ENCODE data around the gene FRMPD4.

DNA sequence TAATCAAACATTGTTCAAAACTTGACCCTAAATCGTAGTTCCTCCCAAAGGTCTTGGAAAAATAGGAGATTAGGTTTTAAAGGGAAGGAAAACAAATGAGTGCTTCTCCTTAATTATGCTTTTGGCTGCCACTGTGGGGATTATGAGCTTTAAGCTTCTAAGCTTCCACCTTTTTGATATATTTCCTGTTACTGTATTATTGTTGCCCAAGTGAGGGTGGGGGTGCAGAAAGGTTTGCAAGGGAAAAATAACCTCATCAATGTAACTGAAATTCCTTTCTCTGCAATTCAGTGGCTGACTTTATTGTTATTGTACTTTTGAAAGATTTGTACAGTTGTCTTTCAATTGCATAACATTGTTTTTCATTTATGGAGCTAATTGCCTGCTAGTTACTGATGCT, 285.1 kb downstream of the FRMPD4 start:
- TF ChIP-seq, protein P1, sequence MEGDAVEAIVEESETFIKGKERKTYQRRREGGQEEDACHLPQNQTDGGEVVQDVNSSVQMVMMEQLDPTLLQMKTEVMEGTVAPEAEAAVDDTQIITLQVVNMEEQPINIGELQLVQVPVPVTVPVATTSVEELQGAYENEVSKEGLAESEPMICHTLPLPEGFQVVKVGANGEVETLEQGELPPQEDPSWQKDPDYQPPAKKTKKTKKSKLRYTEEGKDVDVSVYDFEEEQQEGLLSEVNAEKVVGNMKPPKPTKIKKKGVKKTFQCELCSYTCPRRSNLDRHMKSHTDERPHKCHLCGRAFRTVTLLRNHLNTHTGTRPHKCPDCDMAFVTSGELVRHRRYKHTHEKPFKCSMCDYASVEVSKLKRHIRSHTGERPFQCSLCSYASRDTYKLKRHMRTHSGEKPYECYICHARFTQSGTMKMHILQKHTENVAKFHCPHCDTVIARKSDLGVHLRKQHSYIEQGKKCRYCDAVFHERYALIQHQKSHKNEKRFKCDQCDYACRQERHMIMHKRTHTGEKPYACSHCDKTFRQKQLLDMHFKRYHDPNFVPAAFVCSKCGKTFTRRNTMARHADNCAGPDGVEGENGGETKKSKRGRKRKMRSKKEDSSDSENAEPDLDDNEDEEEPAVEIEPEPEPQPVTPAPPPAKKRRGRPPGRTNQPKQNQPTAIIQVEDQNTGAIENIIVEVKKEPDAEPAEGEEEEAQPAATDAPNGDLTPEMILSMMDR (conservative IDR thresholded peaks at IDR 0.05 in 1 of 2, IDR thresholded peaks at IDR 0.05 in 1 of 2; ENCODE audit: extremely low read depth in 1 of 2, insufficient read depth in 1 of 2, low read depth in 1 of 2, low read length in 2 of 2), result no peak
- no peak for TF ChIP-seq EZH2 (IDR thresholded peaks at IDR 0.05; ENCODE audit: borderline replicate concordance, low read length)

Data from mammary epithelial cell (primary cell).